Brain microvascular endothelial cell (primary cell): Measurements from ENCODE around the gene RFK.
A peak's percentile ranks its signal among the peaks of the same experiment; 100 is the strongest.

Experiments
- DNase-seq: peaks from one replicate; pipeline ENCODE4 v3.0.0-alpha.2; 2020
- H3K27ac ChIP-seq: fragments of 250-450 bp; sonication (Bioruptor Pico); 2 replicates; pipeline ENCODE4 v1.5.1; 2020; ENCODE audit warnings: mild to moderate bottlenecking, moderate library complexity
- H3K27me3 ChIP-seq: fragments of 250-450 bp; sonication (Bioruptor Pico); replicated peaks from 2 replicates; pipeline ENCODE4 v1.5.1; 2020; ENCODE audit warnings: mild to moderate bottlenecking
- H3K36me3 ChIP-seq: fragments of 250-450 bp; sonication (Bioruptor Pico); replicated peaks from 2 replicates; pipeline ENCODE4 v1.5.1; 2020; ENCODE audit warnings: mild to moderate bottlenecking
- H3K4me3 ChIP-seq: 2 replicates; pipeline ENCODE4 v1.5.1; 2011; ENCODE audit warnings: low read depth, mild to moderate bottlenecking, control low read depth, low read length, moderate library complexity
- in situ Hi-C: cut with HindIII; loops from 2 replicates; pipeline ENCODE4 v1.10.0; 2017; ENCODE audit warnings: low sequenced_read_pairs, low pct_ligation_motif_present
- TF ChIP-seq, protein P1 (sequence below): IDR thresholded peaks from 2 replicates; pipeline ENCODE4 v1.5.1; 2011; ENCODE audit warnings: low read depth, mild to moderate bottlenecking, moderate library complexity, low read length, control low read depth, inconsistent platforms; ENCODE audit errors: missing control alignments

Gene RFK

DNA sequence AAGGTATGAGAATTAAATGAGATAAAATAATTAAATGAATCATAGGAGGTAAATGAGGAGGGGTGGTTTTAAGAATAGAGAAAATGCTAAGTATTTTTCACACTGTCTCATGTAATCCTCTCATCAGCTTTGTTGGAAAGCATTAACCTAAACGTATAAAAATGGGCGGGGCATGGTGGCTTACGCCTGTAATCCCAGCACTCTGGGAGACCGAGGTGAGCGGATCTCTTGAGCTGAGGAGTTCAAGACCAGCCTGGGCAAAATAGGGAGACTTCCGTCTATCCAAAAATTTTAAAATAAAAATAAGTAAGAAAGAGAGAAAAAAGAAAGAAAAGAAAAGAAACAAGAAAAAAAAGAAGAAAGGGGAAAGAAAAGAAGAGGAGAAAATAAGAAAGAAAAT, 1.9 kb upstream of the RFK start:
- Histone ChIP-seq H3K27me3 (no peaks in the 10 kb centered on the region), H3K27ac (no peak overlapping the region)
- in situ Hi-C loops, result no loop called here

DNA sequence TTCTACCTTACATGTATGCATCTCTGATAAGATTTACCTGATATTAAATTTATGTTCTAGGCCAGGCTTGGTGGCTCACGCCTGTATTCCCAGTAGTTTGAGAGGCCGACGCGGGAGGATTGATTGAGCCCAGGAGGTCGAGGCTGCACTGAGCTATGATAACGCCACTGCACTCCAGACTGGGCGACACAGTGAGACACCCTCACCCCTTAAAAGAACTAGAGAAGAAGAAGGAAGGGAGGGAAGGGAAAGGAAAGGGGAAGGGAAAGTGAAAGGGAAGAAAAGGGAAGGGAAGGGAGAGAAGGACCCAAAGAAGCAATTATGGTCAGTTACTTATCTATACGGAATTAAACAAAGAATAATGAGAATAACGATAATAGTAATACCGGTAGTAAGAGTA, 1.2 kb upstream of the RFK start:
- no peak for DNase-seq
- Histone ChIP-seq H3K4me3 (no peak overlapping the region), H3K36me3 (no peaks in the 10 kb centered on the region), H3K27me3 (no peaks in the 10 kb centered on the region), H3K27ac (no peak overlapping the region)
- TF ChIP-seq, protein P1, sequence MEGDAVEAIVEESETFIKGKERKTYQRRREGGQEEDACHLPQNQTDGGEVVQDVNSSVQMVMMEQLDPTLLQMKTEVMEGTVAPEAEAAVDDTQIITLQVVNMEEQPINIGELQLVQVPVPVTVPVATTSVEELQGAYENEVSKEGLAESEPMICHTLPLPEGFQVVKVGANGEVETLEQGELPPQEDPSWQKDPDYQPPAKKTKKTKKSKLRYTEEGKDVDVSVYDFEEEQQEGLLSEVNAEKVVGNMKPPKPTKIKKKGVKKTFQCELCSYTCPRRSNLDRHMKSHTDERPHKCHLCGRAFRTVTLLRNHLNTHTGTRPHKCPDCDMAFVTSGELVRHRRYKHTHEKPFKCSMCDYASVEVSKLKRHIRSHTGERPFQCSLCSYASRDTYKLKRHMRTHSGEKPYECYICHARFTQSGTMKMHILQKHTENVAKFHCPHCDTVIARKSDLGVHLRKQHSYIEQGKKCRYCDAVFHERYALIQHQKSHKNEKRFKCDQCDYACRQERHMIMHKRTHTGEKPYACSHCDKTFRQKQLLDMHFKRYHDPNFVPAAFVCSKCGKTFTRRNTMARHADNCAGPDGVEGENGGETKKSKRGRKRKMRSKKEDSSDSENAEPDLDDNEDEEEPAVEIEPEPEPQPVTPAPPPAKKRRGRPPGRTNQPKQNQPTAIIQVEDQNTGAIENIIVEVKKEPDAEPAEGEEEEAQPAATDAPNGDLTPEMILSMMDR, result no peak
- in situ Hi-C loops, result no loop called here

More for the DNA sequence above, 1.9 kb upstream of the RFK start:
- TF ChIP-seq, protein P1, result no peak
- DNase-seq, result no peak
- H3K36me3 ChIP-seq, result no peaks in the 10 kb centered on the region
- H3K4me3 ChIP-seq, result no peak overlapping the region

DNA sequence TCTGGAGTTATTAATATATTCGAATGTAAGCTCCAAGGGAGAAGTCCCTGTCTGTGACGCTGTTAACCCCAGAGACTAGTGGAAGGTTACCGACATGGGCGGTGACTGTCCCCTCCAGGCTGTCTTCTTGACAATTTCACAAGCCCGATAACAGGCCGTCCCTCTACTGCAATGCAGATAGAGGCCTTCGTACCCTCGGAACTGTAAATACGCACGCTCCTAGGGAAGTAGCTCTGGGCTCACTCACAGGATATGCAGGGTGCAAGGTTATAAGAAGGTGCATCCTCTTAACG, 680 bp upstream of the RFK start:
- DNase-seq, result peak; percentile 42
- in situ Hi-C loops, result no loop called here
- TF ChIP-seq, protein P1, result no peak

DNA sequence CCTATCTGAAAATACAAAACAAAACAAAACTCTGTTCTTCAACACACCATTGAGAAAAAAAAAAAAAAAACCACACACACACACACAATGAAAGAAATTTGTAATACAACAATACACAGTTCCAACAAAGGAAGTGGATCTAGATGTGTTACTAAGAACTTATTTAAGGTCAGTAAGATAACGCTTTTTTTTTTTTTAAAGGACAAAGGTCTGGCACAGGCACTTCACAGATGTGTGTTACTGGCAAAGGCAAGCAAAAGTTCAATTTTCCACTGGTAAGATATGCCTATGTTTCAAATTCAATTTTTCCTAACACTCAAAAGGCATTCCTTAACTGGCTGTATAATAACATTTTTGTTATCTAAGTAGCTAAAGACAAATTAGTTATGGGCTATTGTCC, 3.6 kb downstream of the RFK start:
- in situ Hi-C loops, result no loop called here
- no peak overlapping the region for H3K4me3 ChIP-seq
- no peak overlapping the region for H3K27ac ChIP-seq
- no peak for DNase-seq
- peaks cover 3% of the 10 kb centered on the region for H3K36me3 ChIP-seq
- H3K27me3 ChIP-seq, result no peaks in the 10 kb centered on the region
- TF ChIP-seq, protein P1, result no peak

More for the DNA sequence above, 680 bp upstream of the RFK start:
- H3K27ac ChIP-seq, result peak overlapping the region; percentile 80
- no peaks in the 10 kb centered on the region for H3K27me3 ChIP-seq
- H3K36me3 ChIP-seq, result no peaks in the 10 kb centered on the region
- peak overlapping the region; percentile 79 for H3K4me3 ChIP-seq

DNA sequence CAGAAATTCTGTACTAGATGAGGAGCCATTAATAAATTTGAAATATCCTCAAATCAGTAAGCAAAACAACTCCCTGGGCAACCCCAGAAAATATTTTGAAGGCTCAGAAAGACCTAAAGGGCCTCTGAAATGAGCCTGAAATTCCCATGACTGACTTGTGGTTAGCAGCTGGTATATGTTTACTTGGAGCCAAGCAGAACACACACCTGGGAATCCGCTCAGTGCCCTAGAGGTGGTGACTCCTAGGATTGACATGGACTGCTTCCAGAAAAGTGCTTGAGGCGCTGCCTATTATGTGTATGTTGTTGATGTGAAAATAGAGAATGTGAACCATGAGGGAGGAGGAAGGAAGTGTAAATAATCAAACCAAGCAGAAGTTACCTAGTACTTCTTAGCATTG, 14.7 kb downstream of the RFK start:
- in situ Hi-C loops, result no loop called here

More for the DNA sequence above, 14.7 kb downstream of the RFK start:
- Histone ChIP-seq H3K4me3 (no peak overlapping the region), H3K27ac (no peak overlapping the region), H3K27me3 (no peaks in the 10 kb centered on the region), H3K36me3 (no peaks in the 10 kb centered on the region)
- no peak for DNase-seq
- TF ChIP-seq, protein P1, result no peak
